K562 treated with DMSO at 1 percent for 48 hours (cell line): ENCODE data around the gene PEX5L. TPM values are rescaled to one million over a fixed set of nuclear protein-coding genes. Genes with fewer than 3 reads are reported as not detected.

Experiments used
- total RNA-seq: library from RNA; unstranded; fragments of 300-600 nt; gene quantifications from 2 replicates; pipeline ENCODE4 v1.2.3, GENCODE V29; 2022; ENCODE audit warnings: low replicate concordance; ENCODE audit errors: extremely low read depth

Gene PEX5L
- not detected in 2 replicates for total RNA-seq

GRCh38 chr3:180036671-180037455 is at the start of gene PEX5L:
PEX5L (minus strand) TSS chr3:180036937; CDS start chr3:180036599, 338 bp downstream.

